Measurements from ENCODE around the gene KISS1.

DNA sequence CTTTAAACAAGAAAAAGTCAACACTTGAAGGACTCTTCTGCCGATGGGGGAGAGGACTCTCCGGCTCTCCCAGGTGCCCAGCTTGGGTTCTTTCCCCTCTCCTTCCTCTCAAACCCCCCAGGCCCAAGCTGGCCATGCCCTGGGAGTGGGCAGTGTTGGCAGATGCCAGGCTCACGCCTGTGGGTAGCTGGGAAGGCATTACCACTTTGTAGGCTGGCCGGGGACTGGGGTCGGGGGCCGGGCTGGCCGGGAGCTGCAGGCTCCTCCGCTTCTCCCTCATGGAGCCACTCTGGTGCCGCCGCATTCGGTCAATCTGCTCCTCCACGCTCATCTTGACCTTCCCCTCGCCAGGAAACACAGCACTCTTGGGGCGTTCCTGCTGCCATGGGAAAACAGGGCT is 33.9 kb upstream of the KISS1 start:
- TF ChIP-seq POLR2A (IDR thresholded peaks at IDR 0.05; ENCODE audit: low read length) (no peak), GATA1 (IDR thresholded peaks at IDR 0.05; ENCODE audit: low read depth, low read length) (no peak)
